IPS-NIHi11 (cell line): Measurements from ENCODE around the gene ZRANB3.
A peak's percentile ranks its signal among the peaks of the same experiment; 100 is the strongest.

Source experiments
- DNase-seq: peaks from one replicate; pipeline ENCODE4 v3.0.0; 2012; ENCODE audit warnings: mixed read lengths, low spot score

The ZRANB3 gene

DNA sequence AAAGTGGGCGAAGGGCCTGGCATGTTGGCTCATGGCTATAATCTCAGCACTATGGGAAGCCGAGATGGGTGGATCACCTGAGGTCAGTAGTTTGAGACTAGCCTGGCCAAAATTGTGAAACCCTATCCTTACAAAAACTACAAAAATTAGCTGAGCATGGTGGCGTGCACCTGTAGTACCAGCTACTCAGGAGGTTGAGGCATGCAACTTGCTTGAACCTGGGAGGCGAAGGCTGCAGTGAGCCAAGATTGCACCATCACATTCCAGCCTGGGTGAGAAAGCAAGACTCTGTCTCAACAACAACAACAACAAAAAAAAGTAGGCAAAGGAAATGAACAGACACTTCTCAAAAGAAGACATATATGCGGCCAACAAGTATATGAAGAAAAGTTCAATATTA is 282.4 kb downstream of the ZRANB3 start:
- DNase-seq: no peak

- no peak for DNase-seq
Observed at GRCh38 chr2:135246711-135247270, 284.2 kb downstream of the ZRANB3 start.

- DNase-seq: peak; percentile 10
Observed at GRCh38 chr2:135245071-135245470, 285.9 kb downstream of the ZRANB3 start.

DNA sequence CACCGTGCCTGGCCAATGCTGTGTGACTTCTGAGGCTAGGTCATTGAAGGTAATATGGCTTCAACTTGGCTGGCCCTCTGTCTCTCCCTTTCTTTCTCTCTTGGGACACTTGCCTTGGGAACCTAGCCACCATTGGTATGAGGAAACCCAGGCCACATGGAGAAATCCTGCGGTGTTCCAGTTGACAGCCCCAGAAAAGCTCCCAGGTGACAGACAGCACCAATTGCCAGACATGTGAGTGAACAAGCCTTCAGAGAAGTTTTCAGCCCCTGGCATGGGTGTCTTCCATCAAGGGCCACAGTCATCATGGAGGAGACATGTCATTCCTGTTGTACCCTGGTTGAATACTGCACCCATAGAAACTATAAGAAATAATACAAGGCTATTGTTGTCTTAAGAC is 292.4 kb downstream of the ZRANB3 start:
- no peak for DNase-seq

DNA sequence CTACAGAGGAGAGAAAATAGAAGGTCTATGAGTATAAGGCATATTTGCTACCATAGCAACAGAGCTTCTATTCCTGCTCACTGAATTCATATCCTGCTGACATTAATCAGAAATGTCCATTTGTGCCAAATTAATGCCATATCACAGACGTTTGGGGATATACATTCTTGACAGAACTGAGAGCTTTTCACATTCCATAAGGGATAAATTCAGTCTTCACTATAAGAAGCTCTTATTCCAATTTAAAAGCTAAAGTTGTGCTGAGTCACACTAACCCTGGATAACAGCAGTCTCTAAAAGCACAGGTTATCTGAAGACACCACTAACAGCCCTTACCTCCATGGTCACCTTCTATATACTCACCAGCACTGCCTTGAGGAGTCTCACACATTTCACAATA is 300.9 kb downstream of the ZRANB3 start:
- no peak for DNase-seq

- DNase-seq: no peak
Observed at GRCh38 chr2:135227386-135227785, 303.6 kb downstream of the ZRANB3 start.

DNA sequence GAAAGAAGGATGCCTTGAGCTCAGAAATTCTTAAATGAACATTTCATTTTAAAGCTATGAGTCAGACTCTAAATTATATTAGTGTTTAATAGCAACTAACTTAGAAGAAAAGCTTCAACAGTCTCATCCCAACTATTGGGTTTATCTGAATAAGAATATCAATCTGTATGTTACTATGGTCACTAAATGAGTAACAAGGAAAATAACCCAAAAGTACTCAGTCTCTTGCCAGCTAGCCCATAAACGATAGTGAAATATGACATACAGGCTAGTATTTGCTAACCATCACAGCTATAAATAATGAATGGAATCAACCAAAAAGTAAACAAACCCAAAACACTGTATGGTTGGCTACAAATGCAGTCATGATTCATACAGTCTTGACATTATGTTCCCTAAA is 304.1 kb downstream of the ZRANB3 start:
- no peak for DNase-seq

DNA sequence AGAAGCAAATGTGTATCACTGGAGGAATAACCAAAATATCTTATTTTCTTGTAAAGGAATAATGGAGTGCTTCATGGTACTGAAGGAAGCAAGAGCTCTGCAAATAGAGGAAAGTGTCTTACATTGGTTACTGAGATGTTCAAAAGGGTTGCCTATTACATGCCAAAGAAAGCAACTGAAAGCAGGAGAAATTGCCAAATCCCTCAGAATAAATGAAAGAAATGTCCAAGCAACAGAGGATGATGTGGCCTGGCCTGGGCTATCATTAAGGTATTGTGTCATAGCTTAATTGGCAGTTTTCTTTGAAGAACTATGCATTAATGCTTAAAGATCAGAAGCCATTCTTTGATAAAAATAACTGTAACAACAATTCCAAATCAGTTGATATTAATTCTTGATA is 305.2 kb downstream of the ZRANB3 start:
- no peak for DNase-seq

GRCh38 chr2:135219226-135219625 is 311.8 kb downstream of the ZRANB3 start:
- no peak for DNase-seq

DNA sequence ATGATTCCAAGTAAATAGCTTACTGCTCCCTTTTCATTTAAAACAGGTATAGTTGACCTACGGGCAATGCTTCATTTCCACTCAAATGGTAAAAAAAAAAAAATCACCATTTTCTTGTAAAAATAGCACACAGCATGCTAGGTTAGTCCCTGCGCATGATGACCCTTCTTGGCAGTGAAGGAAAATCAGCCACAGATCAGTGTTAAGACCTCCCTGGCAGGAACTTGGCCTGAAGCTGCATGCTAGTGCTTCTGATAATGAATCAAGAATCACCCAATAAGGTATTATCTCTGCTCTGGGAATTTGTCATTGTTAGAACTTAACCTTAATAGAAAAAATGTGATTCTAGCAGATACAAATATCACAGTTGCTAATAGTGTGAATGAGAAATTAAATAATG is 312.6 kb downstream of the ZRANB3 start:
- DNase-seq: no peak

DNA sequence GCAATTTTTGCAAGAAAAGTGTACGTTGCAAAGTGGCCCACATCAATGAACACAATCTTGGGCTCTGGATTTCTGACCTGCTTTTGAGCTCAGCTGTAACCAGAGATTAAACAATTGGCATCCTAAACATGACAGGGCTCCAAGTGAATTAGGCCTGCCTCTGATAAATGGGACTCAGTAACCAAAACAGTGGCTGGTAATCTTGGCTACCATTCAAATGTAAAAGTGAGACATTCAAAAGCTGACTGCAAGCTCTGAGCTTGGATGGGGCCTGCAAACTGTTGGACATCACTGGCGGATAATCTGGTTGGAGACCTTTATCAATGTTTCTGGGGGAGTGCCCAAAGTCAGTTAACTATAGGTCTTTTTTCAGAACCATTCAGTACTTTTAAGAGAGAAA is 318.3 kb downstream of the ZRANB3 start:
- peak; percentile 33 for DNase-seq

DNA sequence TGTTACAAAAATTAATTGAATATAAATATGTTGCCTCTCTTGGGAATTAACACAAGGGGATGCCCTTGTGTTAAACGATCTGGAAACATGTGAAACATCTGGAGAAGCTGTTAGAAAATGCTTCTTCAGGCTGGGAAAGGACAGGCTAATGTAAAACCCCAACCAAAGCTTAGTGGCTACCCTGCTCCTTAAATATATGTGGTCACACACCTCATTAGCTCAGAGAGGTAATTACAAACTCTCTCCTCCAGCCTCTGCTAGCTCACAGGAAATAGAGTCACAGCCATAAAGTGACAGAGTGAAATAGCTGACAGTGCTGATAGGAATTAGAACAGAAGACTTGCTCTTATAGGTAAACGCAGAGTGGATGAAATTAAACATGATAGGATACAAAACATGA is 323.0 kb downstream of the ZRANB3 start:
- no peak for DNase-seq

- no peak for DNase-seq
Observed at GRCh38 chr2:135203944-135204343, 327.1 kb downstream of the ZRANB3 start.

- DNase-seq: no peak
Observed at GRCh38 chr2:135202751-135203150, 328.3 kb downstream of the ZRANB3 start.

- DNase-seq: no peak
Observed at GRCh38 chr2:135198481-135198880, 332.5 kb downstream of the ZRANB3 start.

GRCh38 chr2:135190799-135191198 is 340.2 kb downstream of the ZRANB3 start:
- no peak for DNase-seq

- no peak for DNase-seq
Observed at GRCh38 chr2:135189148-135189547, 341.9 kb downstream of the ZRANB3 start.

DNA sequence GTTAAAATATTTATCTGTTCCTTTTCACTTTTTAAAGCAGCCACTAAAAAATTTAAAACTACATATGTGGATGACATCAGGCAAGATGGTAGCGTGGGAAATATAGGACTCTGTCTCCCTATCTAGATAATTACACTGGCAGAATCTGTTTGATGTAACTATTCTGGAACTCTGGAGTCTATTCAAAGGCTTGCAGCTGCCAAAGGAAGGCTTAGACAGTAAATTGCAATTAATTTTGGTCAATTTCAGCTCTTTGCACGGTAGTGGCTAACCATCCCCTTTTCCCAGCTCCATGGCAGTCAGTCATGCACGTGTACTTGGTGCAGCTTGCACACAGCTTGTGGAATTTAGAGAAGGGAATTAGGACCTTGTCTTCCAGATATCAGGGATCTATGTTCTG is 343.7 kb downstream of the ZRANB3 start:
- no peak for DNase-seq

DNA sequence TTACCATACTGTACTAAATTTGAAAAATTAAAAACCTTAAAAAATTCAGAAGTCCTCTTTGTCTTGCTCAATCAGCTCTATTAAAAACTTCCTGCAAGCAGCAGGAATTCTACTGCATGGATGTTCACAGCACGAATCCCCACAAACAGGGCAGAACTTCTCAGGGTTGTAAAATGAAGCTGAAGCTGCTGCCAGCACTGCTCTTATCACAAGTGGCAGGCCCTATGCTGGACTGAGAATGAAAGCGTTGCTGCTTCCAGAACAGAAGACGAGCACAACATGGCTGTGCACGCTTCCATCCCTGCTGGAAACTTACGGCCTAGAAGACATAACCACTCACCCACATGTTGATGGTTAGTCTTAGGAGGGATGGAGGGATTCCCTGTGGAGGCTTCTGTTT is 345.0 kb downstream of the ZRANB3 start:
- no peak for DNase-seq

DNA sequence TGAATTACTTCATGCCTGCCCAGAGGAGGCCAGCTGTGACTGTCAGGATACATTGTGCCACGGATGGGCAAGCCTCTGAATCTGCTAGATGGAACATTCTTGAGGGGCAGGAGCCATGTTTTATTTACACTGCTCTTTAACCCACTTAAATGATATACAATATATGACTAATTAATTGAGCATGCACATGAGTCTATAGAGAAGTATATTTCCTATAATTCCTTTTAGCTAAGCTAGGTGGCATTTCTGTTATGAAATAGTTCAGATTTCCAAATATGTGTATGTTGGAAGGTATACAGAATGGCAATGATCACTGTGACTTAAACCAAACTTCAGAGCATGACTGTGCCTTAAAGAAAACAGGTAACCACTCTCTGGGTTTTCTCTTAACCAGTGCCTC is 347.2 kb downstream of the ZRANB3 start:
- DNase-seq: no peak

- DNase-seq: no peak
Observed at GRCh38 chr2:135182601-135183000, 348.4 kb downstream of the ZRANB3 start.

DNA sequence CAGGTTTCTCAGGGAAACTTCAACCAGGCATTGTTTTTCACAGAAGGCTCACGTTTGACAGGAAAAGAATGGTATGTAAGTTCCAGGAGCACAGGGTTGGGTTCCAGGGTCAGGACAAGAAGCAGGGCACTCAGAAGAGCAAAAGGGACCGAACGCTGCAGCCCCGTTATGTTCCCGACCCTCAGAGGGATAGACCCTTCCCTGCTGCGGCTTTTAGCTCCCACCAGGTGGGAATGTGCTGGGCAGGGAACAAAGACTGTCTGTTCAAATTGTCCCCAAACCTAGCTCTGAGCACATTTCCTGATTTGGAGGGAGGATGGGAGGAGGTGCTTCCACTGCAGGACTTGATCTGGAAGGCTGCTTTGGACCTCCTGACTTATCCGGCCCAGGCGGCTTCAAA is 348.8 kb downstream of the ZRANB3 start:
- DNase-seq: no peak

GRCh38 chr2:135179689-135180088 is 351.3 kb downstream of the ZRANB3 start:
- no peak for DNase-seq

GRCh38 chr2:135175177-135175576 is 355.8 kb downstream of the ZRANB3 start:
- no peak for DNase-seq

DNA sequence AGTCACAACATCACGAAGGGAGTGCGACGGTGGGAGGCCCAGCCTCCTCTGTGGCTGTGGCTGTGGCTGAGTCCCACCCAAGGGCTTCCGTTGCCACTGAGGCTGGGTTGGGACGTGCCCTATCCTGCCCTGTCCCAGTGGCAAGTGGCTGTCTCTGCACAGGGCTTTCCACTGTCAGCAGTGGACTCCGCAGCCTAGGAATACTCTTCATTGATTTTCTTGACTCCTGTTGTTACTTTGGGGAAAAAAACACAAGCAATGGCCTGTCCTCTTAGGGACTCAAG is 356.3 kb downstream of the ZRANB3 start:
- no peak for DNase-seq
